Measurements from ENCODE around the gene ZFAND3.

DNA sequence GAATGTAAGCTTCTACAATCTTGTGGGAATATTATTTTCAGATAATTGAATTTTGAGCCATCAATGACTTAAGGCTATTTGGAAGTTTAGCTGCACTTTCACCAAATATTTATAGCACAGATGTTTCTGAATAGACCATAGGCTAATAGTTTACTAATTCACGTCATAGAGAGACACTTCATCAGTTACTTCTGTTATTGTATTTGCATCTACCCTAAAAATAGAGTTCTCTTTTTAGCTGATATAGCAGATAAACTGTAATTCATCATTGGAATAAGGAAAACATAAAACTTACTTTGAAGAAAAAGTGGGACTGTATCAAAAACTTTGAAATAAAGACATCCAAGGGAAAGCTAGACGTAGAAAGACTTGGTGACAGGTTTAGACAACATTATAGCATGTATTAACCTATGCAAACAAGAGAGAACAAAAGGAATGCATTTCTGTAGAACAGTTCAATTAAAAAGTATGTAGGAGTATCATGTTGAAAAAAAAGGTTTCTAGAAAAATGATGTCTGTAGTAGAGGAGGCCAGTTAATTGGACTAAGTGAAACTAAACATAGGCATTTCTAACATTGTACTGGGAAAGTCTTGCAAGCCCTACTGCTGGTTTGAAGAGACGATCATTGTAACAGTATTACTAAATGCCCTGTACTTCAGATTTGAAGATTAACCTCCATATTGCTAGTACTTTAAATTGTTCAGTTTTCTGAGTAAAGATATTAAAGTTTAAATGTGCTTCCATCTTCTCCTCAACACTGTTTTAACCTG, 123.3 kb downstream of the ZFAND3 start:
- TF ChIP-seq EP300 (conservative IDR thresholded peaks at IDR 0.05; ENCODE audit: poor library complexity, severe bottlenecking) (no peak), SMC3 (conservative IDR thresholded peaks at IDR 0.05; ENCODE audit: poor library complexity) (no peak), EZH2 (IDR thresholded peaks at IDR 0.05; ENCODE audit: borderline replicate concordance, insufficient read depth, low read length, poor library complexity, severe bottlenecking) (no peak), POLR2AphosphoS5 (IDR thresholded peaks at IDR 0.05) (no peak), TAF1 (IDR thresholded peaks at IDR 0.05; ENCODE audit: low read depth) (no peak)
- TF ChIP-seq, protein P1, sequence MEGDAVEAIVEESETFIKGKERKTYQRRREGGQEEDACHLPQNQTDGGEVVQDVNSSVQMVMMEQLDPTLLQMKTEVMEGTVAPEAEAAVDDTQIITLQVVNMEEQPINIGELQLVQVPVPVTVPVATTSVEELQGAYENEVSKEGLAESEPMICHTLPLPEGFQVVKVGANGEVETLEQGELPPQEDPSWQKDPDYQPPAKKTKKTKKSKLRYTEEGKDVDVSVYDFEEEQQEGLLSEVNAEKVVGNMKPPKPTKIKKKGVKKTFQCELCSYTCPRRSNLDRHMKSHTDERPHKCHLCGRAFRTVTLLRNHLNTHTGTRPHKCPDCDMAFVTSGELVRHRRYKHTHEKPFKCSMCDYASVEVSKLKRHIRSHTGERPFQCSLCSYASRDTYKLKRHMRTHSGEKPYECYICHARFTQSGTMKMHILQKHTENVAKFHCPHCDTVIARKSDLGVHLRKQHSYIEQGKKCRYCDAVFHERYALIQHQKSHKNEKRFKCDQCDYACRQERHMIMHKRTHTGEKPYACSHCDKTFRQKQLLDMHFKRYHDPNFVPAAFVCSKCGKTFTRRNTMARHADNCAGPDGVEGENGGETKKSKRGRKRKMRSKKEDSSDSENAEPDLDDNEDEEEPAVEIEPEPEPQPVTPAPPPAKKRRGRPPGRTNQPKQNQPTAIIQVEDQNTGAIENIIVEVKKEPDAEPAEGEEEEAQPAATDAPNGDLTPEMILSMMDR (IDR thresholded peaks at IDR 0.05; ENCODE audit: poor library complexity, severe bottlenecking): no peak
- TF ChIP-seq, protein P2, sequence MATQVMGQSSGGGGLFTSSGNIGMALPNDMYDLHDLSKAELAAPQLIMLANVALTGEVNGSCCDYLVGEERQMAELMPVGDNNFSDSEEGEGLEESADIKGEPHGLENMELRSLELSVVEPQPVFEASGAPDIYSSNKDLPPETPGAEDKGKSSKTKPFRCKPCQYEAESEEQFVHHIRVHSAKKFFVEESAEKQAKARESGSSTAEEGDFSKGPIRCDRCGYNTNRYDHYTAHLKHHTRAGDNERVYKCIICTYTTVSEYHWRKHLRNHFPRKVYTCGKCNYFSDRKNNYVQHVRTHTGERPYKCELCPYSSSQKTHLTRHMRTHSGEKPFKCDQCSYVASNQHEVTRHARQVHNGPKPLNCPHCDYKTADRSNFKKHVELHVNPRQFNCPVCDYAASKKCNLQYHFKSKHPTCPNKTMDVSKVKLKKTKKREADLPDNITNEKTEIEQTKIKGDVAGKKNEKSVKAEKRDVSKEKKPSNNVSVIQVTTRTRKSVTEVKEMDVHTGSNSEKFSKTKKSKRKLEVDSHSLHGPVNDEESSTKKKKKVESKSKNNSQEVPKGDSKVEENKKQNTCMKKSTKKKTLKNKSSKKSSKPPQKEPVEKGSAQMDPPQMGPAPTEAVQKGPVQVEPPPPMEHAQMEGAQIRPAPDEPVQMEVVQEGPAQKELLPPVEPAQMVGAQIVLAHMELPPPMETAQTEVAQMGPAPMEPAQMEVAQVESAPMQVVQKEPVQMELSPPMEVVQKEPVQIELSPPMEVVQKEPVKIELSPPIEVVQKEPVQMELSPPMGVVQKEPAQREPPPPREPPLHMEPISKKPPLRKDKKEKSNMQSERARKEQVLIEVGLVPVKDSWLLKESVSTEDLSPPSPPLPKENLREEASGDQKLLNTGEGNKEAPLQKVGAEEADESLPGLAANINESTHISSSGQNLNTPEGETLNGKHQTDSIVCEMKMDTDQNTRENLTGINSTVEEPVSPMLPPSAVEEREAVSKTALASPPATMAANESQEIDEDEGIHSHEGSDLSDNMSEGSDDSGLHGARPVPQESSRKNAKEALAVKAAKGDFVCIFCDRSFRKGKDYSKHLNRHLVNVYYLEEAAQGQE (IDR thresholded peaks at IDR 0.05; ENCODE audit: borderline replicate concordance): no peak

All from neural cell (in vitro differentiated cells).